ENCODE data around the gene SCNN1G. TPM values are rescaled to one million over a fixed set of nuclear protein-coding genes. Genes with fewer than 3 reads are reported as not detected.

Gene SCNN1G
- total RNA-seq, 1 donor from 2014 or later = not detected

- H3K4me1 Mint-ChIP-seq = peaks cover 5% of the 10 kb centered on the region
- no peaks in the 10 kb centered on the region for H3K9me3 Mint-ChIP-seq
- H3K27ac Mint-ChIP-seq (ENCODE audit: unreplicated experiment) = no peak overlapping the region
- DNase-seq (ENCODE audit: low read depth, low spot score) = no peak
- peaks cover 78% of the 10 kb centered on the region for H3K27me3 Mint-ChIP-seq (ENCODE audit: low read depth)
- no peak overlapping the region for H3K4me3 Mint-ChIP-seq
- no peak for TF ChIP-seq CTCF (conservative IDR thresholded peaks at IDR 0.05)
- no peaks in the 10 kb centered on the region for H3K36me3 Mint-ChIP-seq (ENCODE audit: low read depth)
Observed at GRCh38 chr16:23181506-23181905, 1.0 kb upstream of the SCNN1G start.

- no peaks in the 10 kb centered on the region for H3K36me3 Mint-ChIP-seq (ENCODE audit: low read depth)
- H3K4me1 Mint-ChIP-seq = peaks cover 5% of the 10 kb centered on the region
- H3K9me3 Mint-ChIP-seq = no peaks in the 10 kb centered on the region
- peaks cover 82% of the 10 kb centered on the region for H3K27me3 Mint-ChIP-seq (ENCODE audit: low read depth)
- H3K27ac Mint-ChIP-seq (ENCODE audit: unreplicated experiment) = no peak overlapping the region
- peak; percentile 92 for TF ChIP-seq CTCF (conservative IDR thresholded peaks at IDR 0.05)
- peak overlapping the region; percentile 32 for H3K4me3 Mint-ChIP-seq
- DNase-seq (ENCODE audit: low read depth, low spot score) = peak; percentile 69
Observed at GRCh38 chr16:23182206-23182678, 303 bp upstream of the SCNN1G start.

GRCh38 chr16:23183543-23183862 is 958 bp downstream of the SCNN1G start:
- H3K9me3 Mint-ChIP-seq = no peaks in the 10 kb centered on the region
- no peak for TF ChIP-seq CTCF (conservative IDR thresholded peaks at IDR 0.05)
- H3K27ac Mint-ChIP-seq (ENCODE audit: unreplicated experiment) = no peak overlapping the region
- DNase-seq (ENCODE audit: low read depth, low spot score) = no peak
- H3K4me3 Mint-ChIP-seq = no peak overlapping the region
- peaks cover 83% of the 10 kb centered on the region for H3K27me3 Mint-ChIP-seq (ENCODE audit: low read depth)
- peaks cover 5% of the 10 kb centered on the region for H3K4me1 Mint-ChIP-seq
- H3K36me3 Mint-ChIP-seq (ENCODE audit: low read depth) = no peaks in the 10 kb centered on the region

- Mint-ChIP-seq H3K4me3 (no peak overlapping the region), H3K36me3 (ENCODE audit: low read depth) (no peaks in the 10 kb centered on the region), H3K27ac (ENCODE audit: unreplicated experiment) (no peak overlapping the region), H3K9me3 (no peaks in the 10 kb centered on the region), H3K4me1 (peaks cover 5% of the 10 kb centered on the region), H3K27me3 (ENCODE audit: low read depth) (peaks cover 81% of the 10 kb centered on the region)
- DNase-seq (ENCODE audit: low read depth, low spot score) = no peak
- TF ChIP-seq CTCF (conservative IDR thresholded peaks at IDR 0.05) = no peak
Observed at GRCh38 chr16:23185656-23186055, 3.1 kb downstream of the SCNN1G start.

- Mint-ChIP-seq H3K27me3 (ENCODE audit: low read depth) (peaks cover 80% of the 10 kb centered on the region), H3K4me1 (peaks cover 5% of the 10 kb centered on the region), H3K4me3 (no peak overlapping the region), H3K36me3 (ENCODE audit: low read depth) (no peaks in the 10 kb centered on the region), H3K9me3 (no peaks in the 10 kb centered on the region), H3K27ac (ENCODE audit: unreplicated experiment) (no peak overlapping the region)
- no peak for DNase-seq (ENCODE audit: low read depth, low spot score)
- TF ChIP-seq CTCF (conservative IDR thresholded peaks at IDR 0.05) = no peak
Observed at GRCh38 chr16:23186171-23186570, 3.6 kb downstream of the SCNN1G start.

GRCh38 chr16:23187341-23187740 is 4.8 kb downstream of the SCNN1G start:
- TF ChIP-seq CTCF (conservative IDR thresholded peaks at IDR 0.05) = no peak
- peaks cover 78% of the 10 kb centered on the region for H3K27me3 Mint-ChIP-seq (ENCODE audit: low read depth)
- no peaks in the 10 kb centered on the region for H3K36me3 Mint-ChIP-seq (ENCODE audit: low read depth)
- no peaks in the 10 kb centered on the region for H3K9me3 Mint-ChIP-seq
- H3K4me3 Mint-ChIP-seq = no peak overlapping the region
- H3K27ac Mint-ChIP-seq (ENCODE audit: unreplicated experiment) = no peak overlapping the region
- no peaks in the 10 kb centered on the region for H3K4me1 Mint-ChIP-seq
- no peak for DNase-seq (ENCODE audit: low read depth, low spot score)

All from neural crest cell (in vitro differentiated cells).